Activated CD4-positive, CD25-positive, alpha-beta regulatory T cell treated with anti-CD3 and anti-CD28 coated beads, Interleukin-2, amount 50 U/mL, for 16 hours (primary cell): Measurements from ENCODE around the gene KDM4B.

ENCODE experiments used
- DNase-seq: peaks from one replicate; pipeline ENCODE4 v3.0.0-alpha.2; 2020; ENCODE audit warnings: low read depth, low spot score

The KDM4B gene

GRCh38 chr19:5032101-5032967 is 63.4 kb downstream of the KDM4B start:
- no peak for DNase-seq

- DNase-seq, result no peak
These were observed 66.3 kb downstream of the KDM4B start for GRCh38 chr19:5035105-5035761.

- DNase-seq, result no peak
These were observed 67.1 kb downstream of the KDM4B start for GRCh38 chr19:5035793-5036697.

- no peak for DNase-seq
These were observed 68.0 kb downstream of the KDM4B start for GRCh38 chr19:5036698-5037563.

- no peak for DNase-seq
These were observed 69.0 kb downstream of the KDM4B start for GRCh38 chr19:5037936-5038335.

- no peak for DNase-seq
These were observed 69.8 kb downstream of the KDM4B start for GRCh38 chr19:5038631-5039271.

- no peak for DNase-seq
These were observed 71.0 kb downstream of the KDM4B start for GRCh38 chr19:5039642-5040543.

- DNase-seq, result no peak
These were observed 71.7 kb downstream of the KDM4B start for GRCh38 chr19:5040544-5041167.

DNA sequence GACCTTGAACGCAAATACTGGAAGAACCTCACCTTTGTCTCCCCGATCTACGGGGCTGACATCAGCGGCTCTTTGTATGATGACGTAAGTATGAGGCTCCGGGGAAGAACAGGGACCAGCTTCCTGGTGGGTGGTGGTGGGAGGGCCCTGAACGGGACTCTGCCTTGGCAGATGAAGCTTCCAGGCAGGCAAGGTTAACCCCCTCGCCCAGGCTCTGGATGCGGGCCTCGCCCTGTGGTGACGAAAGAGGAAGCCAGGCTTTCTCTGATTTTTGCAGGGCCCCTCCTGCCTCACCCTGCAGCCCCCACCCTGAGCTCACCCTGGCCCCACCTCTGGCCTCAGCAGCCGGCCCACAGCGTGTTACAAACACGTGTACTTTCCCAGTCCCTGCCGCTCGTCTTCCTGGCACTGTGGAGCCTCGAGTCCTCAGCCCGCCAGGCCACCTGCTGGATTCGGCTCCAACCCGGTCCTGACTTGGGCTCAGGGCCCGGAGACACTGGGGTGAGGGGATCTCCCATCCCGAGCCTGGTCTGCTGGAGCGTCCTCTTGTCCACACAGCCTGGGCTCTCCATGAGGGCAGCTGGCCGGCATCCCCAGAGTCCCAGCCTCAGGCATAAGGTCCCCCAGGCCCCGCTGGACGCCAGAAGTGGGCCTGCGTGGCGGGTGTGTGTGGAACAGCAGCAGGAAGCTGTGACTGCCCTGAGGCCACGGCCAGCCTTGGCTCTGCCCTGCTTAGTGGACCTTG is 72.4 kb downstream of the KDM4B start:
- no peak for DNase-seq

GRCh38 chr19:5041913-5042187 is 72.9 kb downstream of the KDM4B start:
- no peak for DNase-seq

GRCh38 chr19:5042556-5042955 is 73.6 kb downstream of the KDM4B start:
- DNase-seq, result no peak

GRCh38 chr19:5045029-5045428 is 76.1 kb downstream of the KDM4B start:
- no peak for DNase-seq

DNA sequence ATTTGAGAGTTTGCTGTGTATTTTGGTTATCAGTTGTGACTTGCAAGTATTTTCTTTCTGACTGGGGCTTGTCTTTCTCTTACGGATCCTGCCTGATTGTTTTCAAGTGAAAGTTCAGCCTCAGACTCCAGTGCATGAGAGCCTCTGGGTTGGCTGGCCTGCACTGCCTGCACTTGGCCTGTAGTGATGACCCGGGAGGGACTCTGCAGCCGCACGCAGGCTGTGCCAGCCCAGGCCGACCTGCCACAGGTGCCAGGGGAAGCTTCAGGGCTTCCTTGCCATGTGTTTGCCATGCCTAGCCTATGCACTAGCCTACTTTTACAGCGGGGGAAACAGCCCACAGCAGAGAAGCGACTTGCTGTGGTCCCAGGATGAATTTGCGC is 77.0 kb downstream of the KDM4B start:
- no peak for DNase-seq

DNA sequence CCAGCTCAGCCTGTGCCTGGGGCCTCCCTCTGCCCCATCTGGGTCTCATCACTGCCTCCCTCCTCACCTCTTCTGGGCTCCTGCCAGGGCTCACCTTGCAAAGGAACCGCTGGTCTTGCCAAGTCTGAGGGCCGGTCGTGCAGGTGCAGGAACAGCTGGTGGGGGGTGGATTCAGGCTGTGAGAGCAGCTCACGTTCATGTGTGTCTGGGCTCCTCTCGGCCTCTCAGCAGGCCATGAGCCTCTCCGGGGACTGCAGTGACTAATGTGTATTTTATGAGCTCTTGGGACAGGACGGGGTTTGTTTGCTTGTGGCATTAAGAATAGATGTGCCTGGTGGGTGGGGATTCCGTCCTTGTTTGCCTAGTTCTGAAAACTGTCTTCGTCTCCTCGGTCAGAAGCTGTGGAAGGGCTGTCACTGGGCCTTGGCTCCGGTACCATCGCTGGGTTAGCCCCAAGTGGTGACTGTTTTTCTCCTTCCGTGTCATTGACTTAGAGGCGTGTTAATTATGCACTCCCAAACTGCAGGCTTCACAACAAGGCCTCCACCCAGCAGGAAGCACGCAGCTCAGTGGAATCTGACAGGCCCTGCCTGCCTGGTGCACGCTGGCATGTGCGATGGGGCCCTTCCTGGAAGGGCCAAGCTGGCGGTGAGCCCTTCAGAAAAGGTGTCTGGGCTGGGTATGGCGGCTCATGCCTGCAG is 77.6 kb downstream of the KDM4B start:
- DNase-seq, result no peak

GRCh38 chr19:5047251-5047935 is 78.5 kb downstream of the KDM4B start:
- no peak for DNase-seq

DNA sequence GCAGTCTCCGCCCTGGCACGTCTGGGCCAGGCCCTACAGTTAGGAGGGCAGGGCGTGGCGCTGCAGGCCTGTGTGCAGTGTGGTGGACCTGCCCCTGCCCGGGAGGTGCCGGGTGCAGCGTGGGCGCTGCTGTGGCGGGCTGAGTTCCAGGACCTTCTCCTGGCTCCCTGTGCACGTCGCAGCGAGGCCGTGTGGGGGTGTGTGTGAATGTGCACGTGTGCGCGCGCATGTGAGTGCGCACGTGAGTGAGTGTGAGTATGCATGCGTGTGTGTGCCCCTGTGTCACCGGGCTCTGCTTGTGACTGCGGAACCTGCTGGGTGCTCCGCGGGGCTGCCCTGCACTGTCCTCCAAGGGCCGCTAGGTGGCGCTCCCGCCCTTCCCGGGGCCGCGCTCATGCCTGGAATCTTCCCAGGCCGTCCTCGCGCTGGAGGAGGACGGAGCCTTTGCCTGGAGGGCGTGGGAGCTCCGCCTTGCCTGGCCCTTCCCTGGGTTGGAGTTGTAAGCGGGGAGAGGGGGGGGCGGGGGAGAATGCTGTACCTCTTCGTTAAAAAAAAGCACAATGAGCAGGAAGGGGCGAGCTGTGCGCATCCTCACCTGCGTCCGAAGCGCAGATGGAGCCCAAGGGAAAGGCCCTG is 79.3 kb downstream of the KDM4B start:
- DNase-seq, result peak; percentile 26
